Kidney epithelial cell (primary cell): ENCODE data around the gene DHX58. TPM values are rescaled to one million over a fixed set of nuclear protein-coding genes. Genes with fewer than 3 reads are reported as not detected.

Source experiments
- DNase-seq: peaks from one replicate; pipeline ENCODE4 v3.0.0-alpha.2; 2010; ENCODE audit warnings: low read depth
- H3K27me3 ChIP-seq: 2 replicates; pipeline ENCODE4 v1.6.0; 2011; ENCODE audit warnings: low read length; ENCODE audit not compliant: control insufficient read depth, insufficient read depth
- H3K36me3 ChIP-seq: 2 replicates; pipeline ENCODE4 v1.5.1; 2011; ENCODE audit warnings: low read length; ENCODE audit not compliant: control insufficient read depth, insufficient read depth
- H3K4me3 ChIP-seq: 2 replicates; pipeline ENCODE4 v1.5.1; 2011; ENCODE audit warnings: low read depth, mild to moderate bottlenecking, control low read depth, low read length
- total RNA-seq: library from RNA; depleted of rRNA; stranded (reverse); fragments of >200 nt; gene quantifications from 2 replicates; pipeline ENCODE4 v1.2.3, GENCODE V29; 2015
- TF ChIP-seq, protein P1 (sequence below): IDR thresholded peaks from 2 replicates; pipeline ENCODE4 v1.5.1; 2011; ENCODE audit warnings: mild to moderate bottlenecking, moderate library complexity, low read length, control low read depth, inconsistent platforms; ENCODE audit not compliant: insufficient read depth, poor library complexity, severe bottlenecking

DHX58 gene
- total RNA-seq, 1 donor from 2014 or later = 10.0 TPM

DNA sequence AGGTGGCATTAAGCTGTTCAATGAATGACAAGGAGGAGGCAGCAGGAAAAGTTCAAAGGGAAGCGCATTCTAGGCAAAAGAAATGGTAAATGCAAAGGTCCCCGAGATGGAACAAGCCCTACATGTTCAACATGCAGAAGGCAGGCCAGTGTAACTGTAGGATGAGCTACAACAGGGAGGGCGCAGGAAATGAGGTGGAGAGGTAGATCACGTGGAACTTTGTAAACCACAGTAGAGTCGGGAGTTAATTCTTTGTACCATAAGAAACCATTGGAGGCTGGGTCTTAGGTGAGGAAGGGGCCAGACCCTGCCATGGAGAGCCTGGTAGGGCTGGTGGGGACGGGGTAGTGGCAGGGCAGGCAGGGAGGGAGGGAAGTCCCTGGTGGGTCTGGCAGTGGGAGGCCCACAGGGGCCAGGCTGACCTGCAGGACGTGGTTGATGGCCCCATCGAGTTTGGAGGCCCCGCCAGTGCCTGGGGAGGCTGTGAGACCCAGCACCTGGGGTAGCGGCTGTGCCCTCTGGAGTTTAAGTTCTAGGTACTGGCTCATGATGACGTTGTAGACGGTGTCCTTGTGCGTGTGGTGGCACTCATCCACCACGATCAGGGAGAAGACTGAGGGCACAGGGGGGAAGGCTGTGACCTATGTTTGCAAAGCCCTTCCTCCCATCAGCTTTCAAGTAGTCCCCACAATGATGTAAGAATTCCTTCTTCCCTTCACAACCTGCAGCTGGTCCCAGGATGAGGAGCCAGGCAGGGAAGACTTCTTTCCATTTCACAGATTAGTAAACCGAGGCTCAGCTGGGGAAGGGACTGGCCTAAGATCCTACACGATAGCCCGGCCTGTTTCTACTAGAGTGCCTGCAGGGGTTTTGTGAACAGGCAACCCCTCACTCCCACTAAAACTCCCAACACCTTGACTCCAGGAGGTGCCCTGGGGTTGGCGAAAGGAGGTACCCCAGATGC is 1.9 kb downstream of the DHX58 start:
- DNase-seq = no peak
- no peak overlapping the region for H3K4me3 ChIP-seq
- TF ChIP-seq, protein P1, sequence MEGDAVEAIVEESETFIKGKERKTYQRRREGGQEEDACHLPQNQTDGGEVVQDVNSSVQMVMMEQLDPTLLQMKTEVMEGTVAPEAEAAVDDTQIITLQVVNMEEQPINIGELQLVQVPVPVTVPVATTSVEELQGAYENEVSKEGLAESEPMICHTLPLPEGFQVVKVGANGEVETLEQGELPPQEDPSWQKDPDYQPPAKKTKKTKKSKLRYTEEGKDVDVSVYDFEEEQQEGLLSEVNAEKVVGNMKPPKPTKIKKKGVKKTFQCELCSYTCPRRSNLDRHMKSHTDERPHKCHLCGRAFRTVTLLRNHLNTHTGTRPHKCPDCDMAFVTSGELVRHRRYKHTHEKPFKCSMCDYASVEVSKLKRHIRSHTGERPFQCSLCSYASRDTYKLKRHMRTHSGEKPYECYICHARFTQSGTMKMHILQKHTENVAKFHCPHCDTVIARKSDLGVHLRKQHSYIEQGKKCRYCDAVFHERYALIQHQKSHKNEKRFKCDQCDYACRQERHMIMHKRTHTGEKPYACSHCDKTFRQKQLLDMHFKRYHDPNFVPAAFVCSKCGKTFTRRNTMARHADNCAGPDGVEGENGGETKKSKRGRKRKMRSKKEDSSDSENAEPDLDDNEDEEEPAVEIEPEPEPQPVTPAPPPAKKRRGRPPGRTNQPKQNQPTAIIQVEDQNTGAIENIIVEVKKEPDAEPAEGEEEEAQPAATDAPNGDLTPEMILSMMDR = no peak
- H3K27me3 ChIP-seq = no peaks in the 10 kb centered on the region
- no peaks in the 10 kb centered on the region for H3K36me3 ChIP-seq

DNA sequence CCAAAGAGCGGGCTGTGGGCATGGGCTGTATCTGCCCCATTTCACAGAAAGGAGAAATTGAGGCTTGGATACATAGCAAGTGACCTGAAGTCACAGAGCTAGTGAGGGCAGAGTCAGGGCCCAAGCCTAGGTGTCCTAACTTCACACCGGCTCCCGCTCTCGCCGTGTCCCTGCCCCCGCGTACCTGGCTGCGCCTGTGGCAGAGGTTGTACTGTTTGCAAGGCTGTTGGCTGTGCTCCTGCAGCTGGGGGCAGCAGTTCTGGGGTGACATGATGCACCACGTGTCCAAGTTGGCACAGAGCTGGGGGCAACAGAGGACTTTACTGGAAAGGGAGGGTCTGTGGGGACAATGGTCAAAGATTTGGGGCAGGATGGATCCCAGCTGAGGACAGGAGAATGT is 3.4 kb downstream of the DHX58 start:
- Histone ChIP-seq H3K36me3 (no peaks in the 10 kb centered on the region), H3K4me3 (no peak overlapping the region), H3K27me3 (no peaks in the 10 kb centered on the region)
- TF ChIP-seq, protein P1 = no peak
- no peak for DNase-seq

DNA sequence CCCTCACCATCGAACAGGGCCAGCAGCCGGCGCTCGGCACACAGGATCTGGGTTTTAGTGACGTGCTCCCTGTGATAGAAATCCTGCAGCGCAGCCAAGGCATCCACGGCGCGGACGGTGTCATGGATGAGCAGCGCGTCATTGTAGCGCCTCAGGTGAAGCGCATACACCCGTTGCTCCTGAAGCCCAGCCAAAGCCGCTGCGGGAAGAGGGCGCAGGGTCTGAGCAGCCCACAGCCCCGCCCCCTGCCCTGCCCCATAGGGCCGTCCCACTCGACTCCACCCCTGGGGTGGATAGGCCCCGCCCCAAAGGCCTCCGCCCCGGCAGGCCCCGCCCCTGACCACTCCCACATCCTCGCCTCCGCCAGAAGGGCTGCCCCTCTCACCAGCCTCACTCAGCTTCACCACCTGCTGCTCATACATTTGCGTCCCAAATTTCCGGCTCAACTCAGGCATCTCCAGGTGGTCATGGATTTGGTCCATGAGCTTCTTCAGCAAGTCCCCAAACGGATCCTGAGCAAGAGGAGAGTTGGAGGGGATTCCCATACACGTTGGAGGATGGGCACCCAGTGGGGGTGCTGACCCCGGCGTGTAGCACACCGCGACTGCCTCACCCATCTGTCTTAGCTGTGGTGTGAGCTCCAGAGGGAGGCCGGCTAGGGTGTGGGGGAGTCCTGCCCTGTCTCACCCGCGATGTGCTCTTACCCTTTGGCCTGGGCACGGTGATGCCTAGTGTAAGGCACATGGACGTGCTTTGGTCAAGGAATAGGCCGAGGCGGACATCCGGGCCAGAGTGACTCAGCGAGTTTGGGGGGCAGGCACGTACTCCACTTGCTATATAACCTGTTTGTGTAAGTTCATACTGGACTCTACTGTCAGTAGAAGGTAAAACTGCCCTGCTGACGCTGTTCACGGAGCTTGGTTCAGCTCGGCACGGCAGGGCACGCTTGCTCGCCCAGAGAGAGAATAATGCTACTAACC is 4.6 kb downstream of the DHX58 start:
- no peak for DNase-seq
- peak overlapping the region; percentile 5 for H3K4me3 ChIP-seq
- TF ChIP-seq, protein P1 = no peak

DNA sequence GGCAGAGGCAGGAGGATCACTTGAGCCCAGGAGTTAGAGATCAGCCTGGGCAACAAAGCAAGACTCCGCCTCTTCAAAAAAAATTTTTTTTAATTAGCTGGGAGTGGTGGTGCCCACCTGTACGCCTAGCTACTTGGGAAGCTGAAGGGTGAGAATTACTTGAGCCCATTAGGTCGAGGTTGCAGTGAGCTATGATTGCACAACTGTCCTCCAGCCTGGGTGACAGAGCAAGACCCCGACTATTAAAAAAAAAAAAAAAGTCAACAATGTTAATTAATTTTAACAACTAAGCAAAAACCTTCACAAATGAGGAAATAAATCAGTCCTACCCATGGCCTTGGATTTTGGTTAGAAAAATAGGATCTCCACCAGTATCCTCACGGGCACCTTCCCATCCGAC is 5.4 kb downstream of the DHX58 start:
- Histone ChIP-seq H3K4me3 (no peak overlapping the region), H3K27me3 (no peaks in the 10 kb centered on the region), H3K36me3 (no peaks in the 10 kb centered on the region)
- no peak for DNase-seq
- TF ChIP-seq, protein P1 = no peak

More for the DNA sequence above, 4.6 kb downstream of the DHX58 start:
- H3K36me3 ChIP-seq = no peaks in the 10 kb centered on the region
- H3K27me3 ChIP-seq = no peaks in the 10 kb centered on the region

DNA sequence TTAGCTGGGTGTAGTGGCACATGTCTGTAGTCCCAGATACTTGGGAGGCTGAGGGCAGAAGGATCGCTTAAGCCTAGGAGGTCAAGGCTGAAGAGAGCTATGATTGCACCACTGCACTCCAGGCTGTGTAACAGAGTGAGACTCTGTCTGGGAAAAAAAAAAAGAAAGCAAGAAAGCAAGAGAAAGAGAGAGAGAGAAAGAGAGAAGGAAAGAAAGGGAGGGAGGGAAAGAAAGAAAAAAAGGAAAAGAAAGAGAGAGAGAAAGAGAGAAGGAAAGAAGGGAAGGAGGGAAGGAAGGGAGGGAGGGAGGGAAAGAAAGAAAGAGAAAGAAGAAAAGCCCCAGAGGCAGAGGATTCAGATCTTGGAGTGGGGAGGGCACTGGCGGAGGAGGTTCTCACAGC is 6.5 kb downstream of the DHX58 start:
- TF ChIP-seq, protein P1 = no peak
- H3K36me3 ChIP-seq = no peaks in the 10 kb centered on the region

More for the DNA sequence above, 6.5 kb downstream of the DHX58 start:
- DNase-seq = no peak
- no peaks in the 10 kb centered on the region for H3K27me3 ChIP-seq
- no peak overlapping the region for H3K4me3 ChIP-seq
